Myocyte (in vitro differentiated cells): Measurements from ENCODE around the gene AUTS2. TPM values are rescaled to one million over a fixed set of nuclear protein-coding genes. Genes with fewer than 3 reads are reported as not detected.

Source experiments
- DNase-seq: peaks from one replicate; pipeline ENCODE4 v3.0.0-alpha.2; 2012; ENCODE audit warnings: low read depth
- total RNA-seq: library from RNA; depleted of rRNA; stranded (reverse); fragments of >200 nt; gene quantifications from 2 replicates; pipeline ENCODE4 v1.2.3, GENCODE V29; 2014

AUTS2 gene
- total RNA-seq, 1 donor from 2014 or later: 4.4 TPM

- DNase-seq: no peak
Observed at GRCh38 chr7:70285187-70285586, 686.9 kb downstream of the AUTS2 start.

GRCh38 chr7:70285854-70286253 is 687.6 kb downstream of the AUTS2 start:
- DNase-seq: no peak

- no peak for DNase-seq
Observed at GRCh38 chr7:70288781-70289456, 690.6 kb downstream of the AUTS2 start.

GRCh38 chr7:70292716-70293115 is 694.4 kb downstream of the AUTS2 start:
- DNase-seq: no peak

GRCh38 chr7:70294211-70294911 is 696.1 kb downstream of the AUTS2 start:
- DNase-seq: no peak

GRCh38 chr7:70298780-70299471 is 700.7 kb downstream of the AUTS2 start:
- no peak for DNase-seq

- no peak for DNase-seq
Observed at GRCh38 chr7:70299472-70299807, 701.2 kb downstream of the AUTS2 start.

- no peak for DNase-seq
Observed at GRCh38 chr7:70301673-70302185, 703.5 kb downstream of the AUTS2 start.

- no peak for DNase-seq
Observed at GRCh38 chr7:70303309-70303708, 705.0 kb downstream of the AUTS2 start.

GRCh38 chr7:70303780-70304179 is 705.5 kb downstream of the AUTS2 start:
- DNase-seq: no peak

- DNase-seq: peak; percentile 5
Observed at GRCh38 chr7:70306173-70306572, 707.9 kb downstream of the AUTS2 start.

GRCh38 chr7:70307544-70308106 is 709.4 kb downstream of the AUTS2 start:
- no peak for DNase-seq

GRCh38 chr7:70312336-70312735 is 714.1 kb downstream of the AUTS2 start:
- no peak for DNase-seq

GRCh38 chr7:70313271-70313670 is 715.0 kb downstream of the AUTS2 start:
- no peak for DNase-seq

- DNase-seq: no peak
Observed at GRCh38 chr7:70313687-70314086, 715.4 kb downstream of the AUTS2 start.

- DNase-seq: no peak
Observed at GRCh38 chr7:70314221-70314620, 715.9 kb downstream of the AUTS2 start.

- DNase-seq: no peak
Observed at GRCh38 chr7:70316745-70317144, 718.5 kb downstream of the AUTS2 start.

GRCh38 chr7:70317356-70317755 is 719.1 kb downstream of the AUTS2 start:
- DNase-seq: no peak

- DNase-seq: no peak
Observed at GRCh38 chr7:70318511-70318910, 720.2 kb downstream of the AUTS2 start.

GRCh38 chr7:70319057-70319456 is 720.8 kb downstream of the AUTS2 start:
- no peak for DNase-seq

- DNase-seq: no peak
Observed at GRCh38 chr7:70321016-70321590, 722.8 kb downstream of the AUTS2 start.

GRCh38 chr7:70322856-70323255 is 724.6 kb downstream of the AUTS2 start:
- no peak for DNase-seq
